ENCODE results near the gene ZNF362.
A peak's percentile ranks its signal among the peaks of the same experiment; 100 is the strongest.
"Not testable (repeated sequence)": the region's sequence is repeated elsewhere in the genome, so short reads cannot be mapped to it uniquely, and the experiment has no call there.

Gene ZNF362, protein sequence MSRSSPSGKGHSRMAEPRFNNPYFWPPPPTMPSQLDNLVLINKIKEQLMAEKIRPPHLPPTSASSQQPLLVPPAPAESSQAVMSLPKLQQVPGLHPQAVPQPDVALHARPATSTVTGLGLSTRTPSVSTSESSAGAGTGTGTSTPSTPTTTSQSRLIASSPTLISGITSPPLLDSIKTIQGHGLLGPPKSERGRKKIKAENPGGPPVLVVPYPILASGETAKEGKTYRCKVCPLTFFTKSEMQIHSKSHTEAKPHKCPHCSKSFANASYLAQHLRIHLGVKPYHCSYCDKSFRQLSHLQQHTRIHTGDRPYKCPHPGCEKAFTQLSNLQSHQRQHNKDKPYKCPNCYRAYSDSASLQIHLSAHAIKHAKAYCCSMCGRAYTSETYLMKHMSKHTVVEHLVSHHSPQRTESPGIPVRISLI

DNA sequence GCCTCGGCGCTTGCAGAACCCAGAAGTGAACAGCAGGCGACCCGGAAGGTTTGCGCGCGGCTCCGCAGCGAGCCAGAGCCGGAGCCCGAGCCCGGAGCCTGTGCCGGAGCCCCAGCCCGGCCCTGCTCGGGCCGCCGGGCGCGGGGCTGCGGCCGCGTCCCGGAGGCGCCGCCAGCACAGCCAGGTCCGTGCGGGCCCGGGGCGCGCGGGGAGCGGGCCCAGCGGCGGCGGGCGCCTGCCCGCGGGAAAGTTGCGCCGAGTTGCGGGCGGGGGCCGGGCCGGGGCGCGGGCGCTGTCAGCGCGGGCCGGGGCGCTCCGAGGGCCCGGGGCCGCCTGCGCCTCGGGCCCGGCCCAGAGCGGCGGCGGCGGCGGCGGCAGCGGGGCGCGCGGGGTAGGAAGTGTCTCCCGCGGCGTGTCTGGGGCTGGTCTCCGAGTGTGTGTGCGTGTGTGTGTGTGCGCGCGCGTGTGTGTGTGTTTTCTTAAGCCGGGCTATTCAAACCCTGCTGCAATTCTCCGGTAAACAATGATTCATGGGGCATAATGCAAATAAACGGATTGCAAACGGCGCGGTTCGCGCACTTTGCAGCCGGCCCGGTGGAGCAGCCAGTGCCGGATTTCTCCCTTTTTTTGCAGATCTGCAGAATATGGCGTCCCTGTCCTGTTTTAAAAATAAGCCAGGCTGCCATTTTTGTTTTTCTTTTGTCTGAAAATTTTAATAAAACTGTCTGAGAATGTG lies at the start of gene ZNF362:
ZNF362 (plus strand) TSS at position 22 of the 736 bp plus-strand sequence. CDS start 14,083 bp downstream, outside the sequence.
- DNase-seq = peak; percentile 55

DNA sequence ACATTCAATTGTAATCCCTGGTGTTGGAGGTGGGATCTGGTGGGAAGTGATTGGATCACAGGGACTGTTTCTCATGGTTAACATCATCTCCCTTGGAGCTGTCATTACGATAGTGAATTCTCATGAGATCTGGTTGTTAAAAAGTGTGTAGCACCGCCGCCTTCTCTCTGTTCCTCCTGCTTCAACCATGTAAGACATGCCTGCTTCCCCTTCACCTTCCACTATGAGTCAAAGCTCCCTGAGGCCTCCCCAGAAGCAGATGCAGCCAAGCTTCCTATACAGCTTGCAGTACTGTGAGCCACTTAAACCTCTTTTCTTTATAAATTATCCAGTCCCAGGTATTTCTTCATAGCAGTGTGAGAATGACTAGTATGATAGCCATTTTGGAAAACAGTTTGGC lies 44.3 kb upstream of the ZNF362 start:
- no peak for DNase-seq

DNA sequence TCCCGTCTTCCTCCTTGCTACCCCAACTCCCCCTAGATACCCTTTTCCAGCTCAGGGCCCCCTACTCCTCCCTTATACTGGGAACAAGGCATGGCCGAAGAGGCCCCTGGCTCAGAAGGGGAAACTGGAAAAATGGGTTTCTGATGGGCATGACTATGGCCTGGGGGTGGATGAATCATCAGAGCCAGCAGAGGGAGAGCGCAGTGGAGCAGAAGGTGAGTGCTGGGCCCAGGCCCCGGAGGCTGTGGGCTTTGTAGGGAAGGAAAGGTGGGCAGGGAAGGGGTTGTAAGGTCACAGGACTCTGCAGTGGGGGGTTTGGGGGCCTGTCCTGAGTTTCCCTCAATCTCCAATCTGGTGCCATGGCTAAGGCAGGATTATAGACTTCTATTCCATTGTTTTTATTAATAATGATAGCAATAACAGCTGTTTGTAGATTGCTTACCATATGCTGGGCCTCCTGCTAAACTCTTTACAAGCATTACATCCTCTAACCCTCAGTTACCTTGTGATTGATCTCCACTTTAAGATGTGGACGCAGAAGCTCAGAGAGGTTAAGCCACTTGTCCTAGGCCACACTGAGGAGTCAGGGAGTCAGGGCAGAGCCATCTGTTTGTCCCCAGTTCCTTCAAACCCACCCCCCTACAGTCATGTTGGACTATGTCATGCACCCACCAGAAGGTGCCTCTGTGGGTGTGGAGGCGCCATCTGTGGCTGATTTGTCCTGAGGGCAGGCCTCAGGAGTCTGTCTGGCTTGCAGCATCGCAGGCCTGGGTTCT lies 36.2 kb upstream of the ZNF362 start:
- DNase-seq = no peak

DNA sequence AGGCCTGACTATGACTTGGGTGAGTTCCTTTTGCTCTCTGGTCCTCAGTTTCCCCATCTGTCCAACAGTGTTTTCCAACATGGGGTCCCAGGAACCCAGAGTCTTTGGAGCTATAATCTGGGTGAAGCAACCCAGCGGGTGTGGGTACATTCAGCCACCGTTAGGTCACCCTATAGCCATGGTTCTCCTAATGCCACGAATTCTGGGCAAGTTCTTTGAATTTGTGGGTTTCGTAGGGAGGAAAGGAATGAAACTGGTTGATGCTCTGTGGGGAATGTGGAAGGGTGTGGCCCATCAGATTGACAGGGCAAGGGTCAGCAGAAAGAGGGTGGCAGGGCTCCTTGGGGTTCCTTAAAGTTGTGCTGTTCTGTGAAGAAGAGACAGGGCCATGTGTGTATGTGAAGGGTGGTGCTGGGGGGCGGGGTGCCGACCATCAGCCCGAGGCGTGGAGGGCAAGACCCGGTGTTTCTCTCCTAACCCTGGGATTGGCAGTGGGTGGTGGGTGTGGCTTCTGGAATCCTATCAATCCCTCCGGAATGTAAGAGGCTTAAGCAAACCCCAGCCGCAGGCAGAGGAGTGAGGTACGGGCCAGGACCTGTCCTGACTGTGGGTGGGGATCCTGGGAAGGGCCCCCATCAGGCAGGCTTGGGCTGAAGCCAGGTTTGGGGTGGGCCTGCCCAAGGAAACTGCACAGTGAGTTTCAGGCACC lies 35.5 kb upstream of the ZNF362 start:
- no peak for DNase-seq

DNA sequence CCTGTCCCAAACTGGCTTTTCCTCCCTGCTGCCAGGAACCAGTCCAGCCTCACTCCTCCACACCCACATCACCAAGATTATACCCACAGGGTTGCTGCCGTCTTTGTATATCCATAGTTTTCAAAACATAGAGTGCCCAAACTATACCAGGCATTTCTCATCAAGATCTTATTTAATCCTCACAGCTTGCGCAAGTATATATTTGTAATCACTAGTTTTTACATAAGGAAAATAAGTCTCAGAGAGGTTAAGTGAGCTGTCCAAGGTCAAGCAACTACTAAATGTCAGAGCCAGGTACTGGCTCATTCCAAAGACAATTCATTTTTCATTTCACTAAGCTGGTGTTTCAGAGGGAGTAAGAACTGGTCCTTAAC lies 34.9 kb upstream of the ZNF362 start:
- no peak for DNase-seq

DNA sequence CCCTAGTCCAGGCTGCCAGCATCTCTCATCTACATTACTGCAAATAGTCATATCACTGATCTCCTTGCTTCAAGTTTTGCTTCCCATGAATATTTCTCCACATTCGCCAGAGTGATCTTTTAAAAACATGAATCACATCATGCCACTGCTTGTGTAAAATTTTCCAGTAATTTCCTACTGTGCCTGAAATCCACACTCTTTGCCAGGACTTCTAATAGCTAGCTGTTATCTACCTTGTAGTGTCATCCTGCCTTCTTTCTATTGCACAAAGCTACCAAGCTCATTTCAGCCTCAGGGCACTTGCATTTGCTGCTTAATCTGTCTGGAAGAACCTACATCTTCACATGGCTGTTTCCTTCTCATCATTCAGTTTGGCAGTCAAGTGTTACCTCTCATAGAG lies 33.9 kb upstream of the ZNF362 start:
- DNase-seq = no peak

DNA sequence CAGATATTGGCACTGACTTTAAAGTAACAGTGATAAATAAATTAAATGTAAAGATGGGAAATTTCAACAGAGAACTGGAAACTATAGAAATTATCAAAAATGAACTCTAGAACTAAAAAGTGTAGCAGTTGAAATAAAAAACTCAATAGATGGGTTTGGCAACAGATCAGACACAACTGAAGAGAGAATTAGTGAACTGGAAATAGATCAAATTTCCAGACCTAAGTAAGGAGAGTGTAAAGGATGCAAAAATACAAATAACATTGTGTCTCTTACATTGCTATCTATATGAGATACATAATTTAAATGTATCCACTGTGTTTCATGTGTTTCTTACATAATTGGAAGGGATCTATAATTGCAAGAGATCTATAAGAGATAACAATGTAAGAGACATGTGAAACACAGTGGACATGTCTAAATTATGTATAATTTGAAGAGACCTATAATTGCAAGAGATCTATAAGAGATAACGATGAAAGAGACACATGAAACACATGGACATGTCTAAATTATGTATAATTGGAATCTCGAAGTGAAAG lies 32.1 kb upstream of the ZNF362 start:
- DNase-seq = no peak

DNA sequence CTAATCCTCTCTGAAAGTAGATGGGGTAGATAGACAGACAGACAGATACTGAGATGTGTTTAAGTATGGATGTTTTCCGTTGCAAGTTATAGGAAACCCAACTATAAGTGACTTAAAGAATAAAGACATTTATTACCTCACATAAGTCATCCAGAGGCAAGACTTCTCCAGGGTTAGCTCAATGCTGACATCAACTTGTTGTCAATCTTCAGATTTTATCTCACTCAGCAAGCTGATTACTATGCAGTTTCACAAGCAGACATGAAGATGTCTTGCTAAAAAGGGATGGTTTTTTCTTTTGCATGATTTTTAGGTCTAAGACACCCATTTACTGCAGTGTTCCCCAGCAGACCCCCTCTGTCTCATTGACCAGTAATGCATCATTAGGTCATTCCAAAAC lies 30.7 kb upstream of the ZNF362 start:
- no peak for DNase-seq

DNA sequence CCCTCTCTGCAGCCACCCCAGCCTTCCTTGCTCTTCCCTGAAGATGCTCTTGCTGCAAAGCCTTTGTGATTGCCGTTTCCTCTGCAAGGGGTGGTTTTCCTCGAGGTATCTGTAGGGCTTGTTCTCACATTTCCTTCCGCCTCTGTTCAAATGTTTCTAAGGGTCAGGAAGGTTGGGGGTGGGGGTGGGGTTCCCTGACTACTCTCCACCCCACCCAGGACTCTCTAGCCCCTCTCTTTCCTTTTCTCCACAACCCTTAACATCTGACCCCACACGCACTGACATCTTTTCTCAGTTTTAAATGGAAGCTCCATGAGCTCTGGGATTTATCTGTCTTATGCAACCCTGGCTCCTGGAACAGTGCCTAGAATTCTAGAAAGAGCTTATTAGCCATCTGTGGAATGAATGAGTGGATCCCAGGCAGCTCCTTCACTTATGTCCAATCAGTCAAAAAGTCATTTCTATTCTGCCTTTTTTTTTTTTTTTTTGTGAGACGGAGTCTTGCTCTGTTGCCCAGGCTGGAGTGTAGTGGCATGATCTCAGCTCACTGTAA lies 27.3 kb upstream of the ZNF362 start:
- DNase-seq = no peak

DNA sequence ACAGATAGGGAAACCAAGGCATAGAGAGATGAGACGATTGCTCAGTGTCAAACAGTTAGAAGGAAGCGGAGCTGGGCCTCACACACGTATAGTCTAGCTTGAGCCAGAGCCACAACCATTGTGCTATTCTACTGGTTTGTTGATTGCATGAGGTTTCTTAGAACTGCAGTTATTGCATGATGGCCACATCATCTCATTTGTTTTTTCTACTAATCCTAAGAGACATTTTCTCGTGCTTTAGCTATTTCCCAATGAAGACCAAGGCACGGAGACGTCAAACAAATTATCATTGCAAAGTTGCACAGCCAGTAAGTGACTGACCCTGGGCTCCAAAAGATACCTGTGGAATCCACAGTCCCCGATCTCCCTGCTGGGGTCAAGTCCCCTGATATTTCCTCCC lies 25.1 kb upstream of the ZNF362 start:
- no peak for DNase-seq

DNA sequence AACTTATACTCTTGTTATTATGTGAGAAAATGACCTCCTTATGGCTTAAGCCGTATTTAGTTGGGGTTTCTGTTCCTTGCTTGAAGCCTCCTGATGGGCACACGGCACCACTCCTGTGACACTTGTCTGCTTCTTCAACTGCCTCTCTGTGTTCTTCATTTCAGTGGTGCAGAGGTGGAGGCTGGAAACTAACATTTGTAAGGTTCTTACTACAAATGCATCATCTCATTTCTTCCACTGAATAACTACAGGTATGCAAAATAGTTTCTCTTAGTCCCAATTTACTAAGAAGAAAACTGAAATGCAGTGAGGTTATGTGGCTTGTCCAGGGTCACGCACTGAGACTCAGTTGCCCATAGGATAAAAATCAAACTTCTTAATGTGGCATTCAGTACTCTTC lies 23.6 kb upstream of the ZNF362 start:
- DNase-seq = no peak

DNA sequence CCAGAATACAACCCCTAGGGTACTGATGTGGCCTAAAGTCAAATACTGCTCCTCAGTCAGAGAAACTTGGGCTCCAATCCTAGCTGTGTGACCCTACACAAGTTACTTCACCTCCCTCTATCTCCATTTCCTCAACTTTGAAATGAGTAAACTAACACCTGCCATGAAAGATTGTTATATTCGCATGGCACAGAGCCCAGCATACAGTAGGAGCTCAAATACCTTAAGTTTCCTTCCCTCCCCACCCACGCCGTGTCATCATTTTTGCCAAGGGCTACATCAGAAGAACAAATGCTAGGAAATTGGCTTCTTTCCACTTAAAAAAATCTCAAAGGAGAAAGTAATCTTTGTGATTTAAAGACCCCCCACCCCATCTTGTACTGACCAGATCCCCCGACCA lies 22.2 kb upstream of the ZNF362 start:
- DNase-seq = no peak

DNA sequence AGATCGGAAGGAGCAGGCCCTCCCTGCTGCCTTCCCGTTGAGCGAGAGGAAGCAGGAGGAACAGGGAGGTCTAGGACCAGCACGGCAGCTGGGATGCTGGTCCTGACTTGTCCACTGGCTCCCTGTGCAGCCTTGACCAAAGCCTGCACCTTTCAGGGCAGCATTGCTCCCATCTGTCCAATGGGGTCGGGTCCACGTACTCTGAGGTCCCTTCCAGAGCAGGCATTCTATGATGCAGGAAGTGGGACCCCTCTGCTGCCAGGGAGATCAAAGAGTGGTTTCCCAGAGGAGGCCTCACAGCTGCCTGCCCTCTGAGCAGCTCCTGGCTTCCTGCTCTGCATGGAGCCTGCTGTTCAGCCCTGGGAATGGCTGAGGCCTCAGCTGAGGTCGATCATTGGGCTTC lies 21.7 kb upstream of the ZNF362 start:
- no peak for DNase-seq

DNA sequence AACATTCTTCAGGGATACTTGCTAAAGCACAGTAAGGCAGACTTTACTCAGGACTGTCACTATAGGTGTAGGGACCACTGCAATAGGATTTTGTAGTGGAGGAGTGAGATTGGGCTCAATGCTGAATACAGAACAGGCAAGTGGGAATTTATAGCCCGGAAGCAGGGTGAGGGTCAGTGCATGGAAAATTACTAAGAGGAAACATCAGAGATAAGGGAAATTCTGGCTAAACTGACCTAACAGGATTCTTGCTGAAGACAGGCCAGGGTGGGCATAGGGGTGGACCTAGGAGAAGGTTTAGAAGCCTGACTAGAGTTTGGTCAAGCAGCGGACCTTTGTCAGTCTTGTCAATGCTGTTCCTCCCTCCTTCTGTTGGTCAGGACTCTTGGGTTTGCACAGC lies 20.8 kb upstream of the ZNF362 start:
- no peak for DNase-seq

DNA sequence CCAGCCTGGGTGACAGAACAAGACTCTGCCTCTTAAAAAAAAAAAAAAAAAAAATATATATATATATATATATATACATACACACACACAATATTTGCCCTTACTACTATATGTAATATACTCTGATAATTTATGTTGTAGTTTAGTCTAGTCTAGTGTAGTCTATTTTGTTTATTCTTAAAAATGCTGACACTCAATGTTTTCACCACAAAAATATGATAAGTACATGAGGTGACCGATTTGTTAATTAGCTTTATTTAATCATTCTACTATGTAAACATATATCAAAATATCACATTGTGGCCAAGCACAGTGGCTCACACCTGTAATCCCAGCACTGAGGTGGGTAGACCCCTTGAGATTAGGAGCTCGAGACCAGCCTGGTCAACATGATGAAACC lies 19.8 kb upstream of the ZNF362 start:
- DNase-seq = no peak

DNA sequence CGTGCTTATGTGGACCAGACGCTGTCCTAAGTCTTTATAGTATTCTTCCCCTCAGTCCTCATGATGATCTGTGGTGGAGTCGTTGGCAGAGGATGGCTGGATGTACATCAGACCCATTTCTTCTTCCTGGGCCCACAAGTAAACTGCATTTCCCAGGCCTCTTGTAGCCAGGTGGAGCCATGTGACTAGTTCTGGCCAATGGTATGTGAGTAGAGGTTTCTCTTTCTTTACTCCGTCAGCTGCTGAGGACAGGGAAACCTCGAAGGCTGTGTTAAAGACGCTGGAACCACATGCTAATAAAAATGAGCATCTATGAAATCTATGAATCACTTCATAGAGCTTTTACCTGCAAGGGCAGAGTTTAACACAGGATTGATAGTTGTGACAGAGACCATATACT lies 18.7 kb upstream of the ZNF362 start:
- no peak for DNase-seq

DNA sequence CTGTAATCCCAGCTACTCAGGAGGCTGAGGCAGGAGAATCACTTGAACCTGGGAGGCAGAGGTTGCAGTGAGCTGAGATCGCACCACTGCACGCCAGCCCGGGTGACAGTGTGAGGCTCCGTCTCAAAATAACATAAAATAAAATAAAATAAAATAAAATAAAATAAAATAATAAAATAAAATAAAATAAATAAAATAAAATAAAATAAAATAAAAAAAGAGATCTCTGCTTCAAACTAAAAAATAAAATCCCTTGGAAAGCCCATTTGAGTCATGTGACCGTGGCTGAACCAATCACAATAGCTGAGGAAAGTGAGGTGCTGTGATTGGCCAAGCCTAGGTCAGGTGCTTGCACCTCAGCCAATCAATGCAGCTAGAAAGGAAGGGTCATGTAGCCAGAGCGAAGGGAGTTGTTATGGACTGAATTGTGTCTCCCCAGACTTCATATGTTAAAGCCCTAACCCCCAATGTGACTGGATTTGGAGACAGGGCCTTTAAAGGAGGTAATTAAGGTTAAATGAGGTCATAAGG lies 18.0 kb upstream of the ZNF362 start:
- not testable (repeated sequence) for DNase-seq

DNA sequence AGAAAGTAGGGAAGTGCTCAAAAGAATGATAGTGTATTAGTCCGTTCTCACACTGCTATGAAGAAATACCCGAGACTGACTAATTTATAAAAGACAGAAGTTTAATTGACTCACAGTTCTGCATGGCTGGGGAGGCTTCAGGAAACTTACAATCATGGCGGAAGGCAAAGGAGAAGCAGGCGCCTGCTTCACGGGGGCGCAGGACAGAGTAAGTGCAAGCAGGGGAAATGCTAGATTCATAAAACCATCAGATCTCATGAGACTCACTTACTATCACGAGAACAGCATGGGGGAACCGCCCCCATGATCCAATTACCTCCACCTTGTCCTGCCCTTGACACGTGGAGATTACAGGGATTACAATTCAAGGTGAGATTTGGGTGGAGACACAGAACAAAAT lies 16.9 kb upstream of the ZNF362 start:
- DNase-seq = not testable (repeated sequence)

DNA sequence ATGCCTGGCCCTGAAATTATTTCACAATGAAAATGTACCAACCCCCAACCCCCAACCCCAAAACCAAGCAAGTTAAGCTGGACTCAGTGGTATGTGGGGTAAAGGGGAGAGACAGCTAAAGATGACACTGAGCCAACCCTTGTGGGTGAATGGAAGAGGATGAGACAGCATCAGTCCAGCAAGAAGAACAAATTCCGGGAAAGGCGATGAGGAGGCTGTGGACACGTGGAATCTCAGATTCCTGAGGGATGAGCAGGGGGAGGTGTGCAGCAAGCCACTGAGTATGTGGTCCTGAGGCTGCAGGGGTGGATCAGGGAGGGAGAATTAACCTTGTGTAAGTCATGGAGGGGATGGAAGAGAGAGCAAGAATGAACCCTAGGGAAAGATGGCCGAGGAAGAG lies 14.4 kb upstream of the ZNF362 start:
- no peak for DNase-seq

DNA sequence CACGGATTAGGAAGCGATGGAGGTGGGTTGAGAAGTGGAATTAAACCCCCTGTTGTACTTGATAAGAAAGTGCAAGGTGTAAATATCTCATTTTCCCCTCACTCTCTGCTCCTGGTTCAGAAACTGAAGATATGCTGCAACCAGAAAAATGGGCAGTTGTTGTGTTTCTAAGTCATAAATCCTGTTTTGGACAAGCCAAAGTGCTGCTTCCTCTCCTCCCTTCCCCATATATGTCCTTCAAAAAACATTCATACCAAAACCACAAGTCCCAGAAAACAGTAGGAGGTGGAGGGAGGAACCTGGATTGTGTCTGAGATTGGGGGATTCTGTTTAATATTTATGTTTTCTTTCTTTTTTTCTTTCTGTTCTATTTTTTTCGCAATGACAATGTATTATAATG lies 13.6 kb upstream of the ZNF362 start:
- no peak for DNase-seq

DNA sequence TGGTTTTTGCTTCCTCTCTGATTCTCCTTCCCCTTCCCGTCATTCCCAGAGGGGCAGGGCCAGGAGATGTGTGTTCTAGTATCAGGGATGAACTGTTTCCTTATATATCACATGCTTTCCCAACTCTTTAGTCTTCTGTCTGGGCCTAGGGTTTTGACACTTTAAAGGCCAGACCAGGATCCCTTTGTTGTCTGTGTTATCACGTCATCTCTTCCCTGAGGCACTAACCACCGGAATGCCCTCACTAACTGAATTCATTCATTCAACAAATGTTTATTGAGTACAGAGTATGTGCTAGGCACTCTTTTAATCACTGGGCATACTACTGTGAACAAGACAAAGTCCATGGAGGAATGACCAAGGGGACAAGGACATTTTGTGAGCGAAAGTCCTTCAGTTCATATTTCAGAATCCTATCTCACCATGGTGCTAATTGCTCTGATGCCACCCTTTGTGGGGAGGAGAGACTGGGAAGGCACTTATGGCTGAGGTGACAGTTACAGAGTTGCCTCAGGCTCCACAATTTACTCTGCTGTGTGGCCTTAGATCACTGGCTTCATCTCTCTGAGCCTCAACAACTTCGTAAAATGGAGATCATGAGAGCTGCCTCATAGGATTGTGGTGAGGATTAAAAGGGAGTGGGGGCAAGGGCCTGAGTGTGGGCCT lies 12.0 kb upstream of the ZNF362 start:
- no peak for DNase-seq

DNA sequence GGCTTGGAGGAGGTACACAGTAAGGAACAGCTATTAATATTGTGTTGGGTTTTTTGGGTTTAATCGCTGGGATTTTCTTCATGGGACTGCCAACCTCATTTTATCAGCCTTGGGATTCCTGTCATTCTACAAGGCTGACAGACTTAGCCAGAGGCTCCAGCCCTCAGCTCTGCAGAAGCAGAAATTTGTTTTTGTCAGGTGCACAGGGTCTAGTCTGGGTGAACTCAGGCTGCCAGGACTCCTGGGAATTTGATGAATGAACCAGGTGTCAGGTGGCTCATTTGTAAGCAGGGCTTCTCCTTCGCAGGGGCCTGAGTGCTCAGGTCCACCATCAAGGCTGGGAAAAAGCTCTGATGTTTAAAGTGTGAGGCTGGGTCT lies 11.5 kb upstream of the ZNF362 start:
- DNase-seq = no peak

All from activated effector memory CD4-positive, alpha-beta T cell treated with Interleukin-2 at 50 U/mL for 16 hours (primary cell).